IMR-90 (cell line): ENCODE results near the gene ADM2. TPM values are rescaled to one million over a fixed set of nuclear protein-coding genes. Genes with fewer than 3 reads are reported as not detected.

Source experiments
- ATAC-seq: fragments of 200-7000 bp; cut with Tn5 transposase; 2 replicates; pipeline ENCODE4 v1.9.1; 2020; ENCODE audit warnings: low read depth, mild to moderate bottlenecking, moderate library complexity
- BruUV-seq: library from RNA; stranded (reverse); fragments of 400-500 nt; replicated peaks from 2 replicates; lab custom pipeline; 2021; lab: Mats Ljungman, UMichigan
- CTCF ChIA-PET: fragments of 300-600 bp; formaldehyde crosslinking; extraction: SDS; loops from one replicate; lab custom pipeline; 2021; ENCODE audit warnings: antibody characterized with exemption; lab: Yijun Ruan, JAX
- POLR2A ChIA-PET: fragments of 300-600 bp; sonication (Branson Sonifier 250); formaldehyde crosslinking; loops from one replicate; lab custom pipeline; 2022; ENCODE audit warnings: antibody characterized with exemption; ENCODE audit not compliant: unreplicated experiment; lab: Charles Lee
- DNase-seq: peaks from one replicate; pipeline ENCODE4 v3.0.0; 2013
- H2AFZ ChIP-seq: replicated peaks from 2 replicates; pipeline ENCODE3; 2013; ENCODE audit warnings: low read length, mild to moderate bottlenecking; ENCODE audit not compliant: poor library complexity
- H2AK5ac ChIP-seq: 2 replicates; pipeline ENCODE4 v1.6.1; 2013; ENCODE audit warnings: low read depth, low read length, inconsistent platforms
- H2AK9ac ChIP-seq: replicated peaks from 2 replicates; pipeline ENCODE3; 2013; ENCODE audit warnings: mild to moderate bottlenecking, low read depth, low read length, moderate library complexity; ENCODE audit not compliant: poor library complexity
- H2BK120ac ChIP-seq: 2 replicates; pipeline ENCODE4 v1.6.1; 2013; ENCODE audit warnings: low read depth, low read length, inconsistent platforms
- H2BK15ac ChIP-seq: 3 replicates; pipeline ENCODE4 v1.6.1; 2013; ENCODE audit warnings: low read depth, low read length, inconsistent platforms
- H2BK20ac ChIP-seq: 2 replicates; pipeline ENCODE4 v1.6.1; 2013; ENCODE audit warnings: low read depth, mild to moderate bottlenecking, inconsistent platforms, low read length, moderate library complexity
- H2BK5ac ChIP-seq: 2 replicates; pipeline ENCODE4 v1.6.1; 2013; ENCODE audit warnings: mild to moderate bottlenecking, low read depth, low read length, inconsistent platforms; ENCODE audit not compliant: poor library complexity, severe bottlenecking
- H3K14ac ChIP-seq: replicated peaks from 2 replicates; pipeline ENCODE4 v1.6.1; 2013; ENCODE audit warnings: low read depth, low read length, inconsistent platforms
- H3K18ac ChIP-seq: 2 replicates; pipeline ENCODE4 v1.6.1; 2013; ENCODE audit warnings: low read depth, low read length, control low read depth
- H3K23ac ChIP-seq: 2 replicates; pipeline ENCODE4 v1.6.1; 2013; ENCODE audit warnings: low read depth, low read length, inconsistent platforms
- H3K27ac ChIP-seq: 2 replicates; pipeline ENCODE4 v1.5.1; 2013; ENCODE audit warnings: mild to moderate bottlenecking, control low read depth, low read length; ENCODE audit not compliant: insufficient read depth
- H3K27me3 ChIP-seq: 2 replicates; pipeline ENCODE4 v1.6.1; 2013; ENCODE audit warnings: low read length; ENCODE audit not compliant: control insufficient read depth, insufficient read depth
- H3K36me3 ChIP-seq: 2 replicates; pipeline ENCODE4 v1.6.1; 2013; ENCODE audit warnings: low read length, mixed read lengths; ENCODE audit not compliant: control insufficient read depth, insufficient read depth
- H3K4ac ChIP-seq: 2 replicates; pipeline ENCODE4 v1.6.1; 2013; ENCODE audit warnings: low read depth, low read length, inconsistent platforms
- H3K4me1 ChIP-seq: 2 replicates; pipeline ENCODE4 v1.6.1; 2013; ENCODE audit warnings: low read length, mixed read lengths; ENCODE audit not compliant: control insufficient read depth, insufficient read depth
- H3K4me2 ChIP-seq: 2 replicates; pipeline ENCODE4 v1.6.1; 2013; ENCODE audit warnings: low read depth, mild to moderate bottlenecking, control low read depth, low read length, moderate library complexity
- H3K4me3 ChIP-seq: 2 replicates; pipeline ENCODE4 v1.5.1; 2013; ENCODE audit warnings: low read depth, mild to moderate bottlenecking, control low read depth, low read length, moderate library complexity; ENCODE audit not compliant: insufficient read depth
- H3K56ac ChIP-seq: 2 replicates; pipeline ENCODE4 v1.6.1; 2013; ENCODE audit warnings: low read length, inconsistent platforms; ENCODE audit not compliant: insufficient read depth; ENCODE audit errors: extremely low read depth
- H3K79me1 ChIP-seq, 2 experiments: 2 replicates each; pipeline ENCODE4 v1.6.1; 2013; ENCODE audit warnings: low read length in 2 of 2, inconsistent platforms in 1 of 2, low read depth in 1 of 2
- H3K9ac ChIP-seq: 2 replicates; pipeline ENCODE4 v1.6.1; 2013; ENCODE audit warnings: low read depth, low read length, control low read depth
- H3K9me1 ChIP-seq: 2 replicates; pipeline ENCODE4 v1.6.1; 2013; ENCODE audit warnings: low read length, inconsistent platforms; ENCODE audit not compliant: insufficient read depth
- H3K9me3 ChIP-seq: 2 replicates; pipeline ENCODE4 v1.6.1; 2013; ENCODE audit warnings: low read length; ENCODE audit not compliant: control insufficient read depth, insufficient read depth
- H4K20me1 ChIP-seq: 2 replicates; pipeline ENCODE4 v1.6.1; 2013; ENCODE audit warnings: low read length, inconsistent platforms; ENCODE audit not compliant: insufficient read depth
- H4K5ac ChIP-seq: 2 replicates; pipeline ENCODE4 v1.6.1; 2013; ENCODE audit warnings: mild to moderate bottlenecking, low read depth, low read length, control low read depth
- H4K8ac ChIP-seq, 2 experiments: 2 replicates each; pipeline ENCODE4 v1.6.1; 2013; ENCODE audit warnings: low read depth in 2 of 2, low read length in 2 of 2, control low read depth in 1 of 2, inconsistent platforms in 1 of 2
- H4K91ac ChIP-seq: 2 replicates; pipeline ENCODE4 v1.6.1; 2013; ENCODE audit warnings: low read depth, low read length, inconsistent platforms; ENCODE audit not compliant: insufficient read depth
- CEBPB ChIP-seq: IDR thresholded peaks from 2 replicates; pipeline ENCODE4 v1.6.1; 2012; ENCODE audit warnings: low read depth, low read length, improper control_type of control experiment
- POLR2A ChIP-seq: IDR thresholded peaks from 2 replicates; pipeline ENCODE4 v1.6.1; 2012; ENCODE audit warnings: mild to moderate bottlenecking, low read depth, low read length
- RCOR1 ChIP-seq: IDR thresholded peaks from 2 replicates; pipeline ENCODE4 v1.6.1; 2012; ENCODE audit warnings: mild to moderate bottlenecking, low read length, improper control_type of control experiment; ENCODE audit not compliant: insufficient replicate concordance
- SMC3 ChIP-seq: fragments of 150-350 bp; IDR thresholded peaks from 2 replicates; pipeline ENCODE4 v1.6.1; 2016; ENCODE audit warnings: low read depth, mild to moderate bottlenecking, antibody characterized with exemption, low read length, moderate library complexity
- WGBS, 2 experiments: methylation state at CpG; one replicate each; pipeline versions ENCODE4 v1.1.5 to v1.1.7; 2013; ENCODE audit warnings: missing lambda C conversion rate in 2 of 2; ENCODE audit not compliant: insufficient read length in 1 of 2; ENCODE audit errors: extremely low coverage in 2 of 2; 5-methylcytosine and 5-hydroxymethylcytosine counted together
- dilution Hi-C: fragments of 300-500 bp; cut with HindIII; formaldehyde crosslinking; loops from one replicate; pipeline ENCODE4 v1.14.3; 2018; ENCODE audit warnings: low sequenced_read_pairs; ENCODE audit not compliant: unreplicated experiment
- in situ Hi-C: fragments of 300-500 bp; cut with MboI; formaldehyde crosslinking; loops from 3 replicates; pipeline ENCODE4 v1.14.3; 2019; ENCODE audit warnings: low sequenced_read_pairs, inconsistent platforms, mixed read lengths
- intact Hi-C: fragments of 100-400 bp; cut with micrococcal nuclease; formaldehyde crosslinking; loops from 2 replicates; pipeline ENCODE4 v1.10.0; 2022
- polyA plus RNA-seq, 3 experiments: library from polyadenylated mRNA; depleted of rRNA; stranded (reverse); fragments of >200 nt; gene quantifications; 2 replicates each; pipeline ENCODE4 v1.2.3, GENCODE V29; 2012; ENCODE audit warnings: low replicate concordance in 1 of 3
- total RNA-seq: library from RNA; depleted of rRNA; stranded (reverse); fragments of >200 nt; gene quantifications from 2 replicates; pipeline ENCODE4 v1.2.3, GENCODE V29; 2012

ADM2 gene
- total and polyA plus RNA-seq, 2 of the 4 experiments (the other 2 are of a cell fraction): 0.18 to 2.3 TPM

DNA sequence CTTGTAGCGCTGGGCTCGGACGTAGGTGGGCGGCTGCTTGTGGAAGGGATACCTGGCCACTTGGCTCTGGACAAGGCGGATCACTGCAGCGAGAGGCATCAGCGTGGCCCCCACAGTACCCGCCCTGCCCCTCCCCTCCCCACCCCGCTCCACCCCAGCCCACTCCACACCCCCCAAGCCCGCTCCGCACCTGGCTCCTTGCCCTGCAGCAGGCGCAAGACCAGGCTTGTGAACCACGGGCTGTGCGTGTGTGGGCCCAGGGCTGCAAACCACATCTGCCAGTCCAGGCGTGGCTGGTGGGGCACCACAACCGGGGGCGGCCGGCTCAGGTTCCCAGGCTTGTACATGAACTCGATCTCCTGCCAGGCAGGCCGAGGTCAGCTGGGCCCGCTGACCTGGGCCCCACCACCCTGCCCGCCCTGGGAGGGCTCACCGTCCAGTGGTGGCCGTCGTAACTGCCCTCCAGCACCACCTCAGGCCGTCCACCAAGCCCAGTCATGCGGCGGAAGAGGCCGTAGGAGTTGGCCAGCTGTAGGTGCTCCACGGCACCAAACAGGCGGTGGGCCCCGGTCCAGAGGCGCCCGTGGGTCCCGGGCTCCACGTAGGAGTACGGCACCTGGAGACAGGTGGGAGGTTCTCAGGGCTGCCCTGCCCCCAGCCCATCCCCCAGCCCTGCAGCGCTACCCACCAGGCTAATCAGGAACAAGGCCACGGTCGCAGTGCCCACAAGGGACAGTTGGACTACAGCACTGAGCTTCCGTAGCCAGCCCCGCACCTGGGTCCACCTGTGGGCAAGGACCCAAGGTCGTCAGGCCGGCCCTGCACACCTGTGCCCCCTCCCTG is 23.2 kb downstream of the ADM2 start:
- no peak for DNase-seq
- Histone ChIP-seq H2AK9ac (no peak overlapping the region), H3K4ac (no peak overlapping the region), H3K9ac (no peak overlapping the region), H3K14ac (no peak overlapping the region), H4K8ac (no peak overlapping the region), H2AK5ac (no peak overlapping the region), H3K56ac (no peak overlapping the region), H4K20me1 (no peaks in the 10 kb centered on the region; the same call in 1 of the 2 replicates), H3K9me3 (no peaks in the 10 kb centered on the region), H3K36me3 (peaks cover 28% of the 10 kb centered on the region), H4K91ac (no peak overlapping the region), H3K4me3 (no peak overlapping the region), H3K9me1 (no peaks in the 10 kb centered on the region), H2BK15ac (no peak overlapping the region), H2BK5ac (no peak overlapping the region), H2BK120ac (no peak overlapping the region), H3K4me2 (no peak overlapping the region), H3K79me1 (peaks cover 8 to 45% of the 10 kb centered on the region in 2 experiments), H2AFZ (no peak overlapping the region), H2BK20ac (no peak overlapping the region), H3K4me1 (peaks cover 4% of the 10 kb centered on the region), H3K18ac (no peak overlapping the region), H4K5ac (no peak overlapping the region), H3K23ac (no peak overlapping the region), H3K27ac (no peak overlapping the region), H3K27me3 (no peaks in the 10 kb centered on the region)
- 97% methylated on average over 15 of the region's 44 CpGs; no CpG with 5 or more reads in 1 of the 2 experiments for WGBS, 2 experiments
- TF ChIP-seq POLR2A (no peak), SMC3 (no peak), RCOR1 (no peak), CEBPB (no peak)
- dilution Hi-C loops: no loop called here
- in situ Hi-C loops: no loop called here
- ATAC-seq: no peak
- intact Hi-C loops: no loop called here
- CTCF ChIA-PET: no interaction called here
- POLR2A ChIA-PET: no interaction called here
- no TSS peak for BruUV-seq
